GM18873 (cell line): Measurements from ENCODE around the gene SLC43A2.

Experiments
- ATAC-seq: cut with Tn5 transposase; IDR thresholded peaks from one replicate; pipeline ENCODE4 v1.9.1; 2021; ENCODE audit warnings: mild to moderate bottlenecking, moderate library complexity, moderate number of reproducible peaks; ENCODE audit not compliant: unreplicated experiment, low FRiP score

Gene SLC43A2

DNA sequence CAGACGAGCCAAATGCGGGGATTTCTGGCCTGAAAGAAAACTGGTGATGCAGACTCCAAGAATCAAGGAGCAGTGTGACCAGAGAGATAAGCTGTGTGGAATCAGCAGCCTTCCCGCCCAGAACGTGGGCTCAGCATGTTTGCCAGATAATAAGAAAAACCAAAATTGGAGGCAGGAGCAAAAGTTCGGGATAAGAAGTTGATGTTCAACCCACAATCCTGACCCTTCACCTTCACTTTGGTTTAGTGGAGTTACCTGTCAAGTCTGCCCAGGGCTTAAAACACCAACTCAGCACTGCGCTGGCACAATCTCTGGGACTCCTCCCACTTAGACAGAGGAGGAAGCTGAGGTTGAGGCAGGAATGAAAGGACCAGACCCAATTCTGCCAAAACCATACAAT is 3.1 kb downstream of the SLC43A2 start:
- no peak for ATAC-seq

DNA sequence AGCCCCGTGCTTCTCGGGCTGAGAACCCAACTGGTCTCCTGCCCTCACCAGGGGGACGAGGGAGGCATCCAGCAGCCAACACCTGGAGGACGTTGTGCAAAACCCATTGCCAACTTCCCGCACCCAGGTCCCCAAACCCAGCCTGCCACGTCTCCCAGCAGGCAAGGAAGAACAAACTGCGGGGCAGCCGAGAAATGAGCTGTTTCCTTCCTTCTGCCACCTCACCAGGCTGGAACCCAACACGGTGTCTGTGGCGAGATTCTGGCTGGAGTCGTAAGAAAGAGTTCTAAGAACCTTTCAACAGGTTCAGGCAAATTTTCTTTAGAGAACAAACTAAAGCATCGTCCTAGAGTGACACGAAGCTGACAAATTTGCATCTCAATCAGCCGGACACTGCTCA is 3.6 kb downstream of the SLC43A2 start:
- no peak for ATAC-seq

DNA sequence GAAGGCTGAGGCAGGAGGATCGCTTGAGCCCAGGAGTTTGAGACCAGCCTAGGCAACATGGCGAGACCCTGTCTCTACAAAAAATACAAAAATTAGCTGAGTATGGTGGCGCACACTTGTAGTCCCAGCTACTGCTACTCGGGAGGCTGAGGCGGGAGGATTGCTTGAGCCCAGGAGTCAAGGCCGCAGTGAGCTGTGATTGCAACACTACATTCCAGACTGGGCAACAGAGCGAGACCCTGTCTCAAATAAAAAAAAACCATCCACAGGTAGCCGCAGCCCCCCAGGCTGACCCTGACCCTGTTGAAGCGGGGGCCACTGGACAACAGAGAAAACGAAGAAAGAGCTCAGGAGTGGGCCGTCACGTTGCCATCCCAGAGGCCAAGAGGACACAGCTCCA is 4.0 kb downstream of the SLC43A2 start:
- ATAC-seq, result no peak

DNA sequence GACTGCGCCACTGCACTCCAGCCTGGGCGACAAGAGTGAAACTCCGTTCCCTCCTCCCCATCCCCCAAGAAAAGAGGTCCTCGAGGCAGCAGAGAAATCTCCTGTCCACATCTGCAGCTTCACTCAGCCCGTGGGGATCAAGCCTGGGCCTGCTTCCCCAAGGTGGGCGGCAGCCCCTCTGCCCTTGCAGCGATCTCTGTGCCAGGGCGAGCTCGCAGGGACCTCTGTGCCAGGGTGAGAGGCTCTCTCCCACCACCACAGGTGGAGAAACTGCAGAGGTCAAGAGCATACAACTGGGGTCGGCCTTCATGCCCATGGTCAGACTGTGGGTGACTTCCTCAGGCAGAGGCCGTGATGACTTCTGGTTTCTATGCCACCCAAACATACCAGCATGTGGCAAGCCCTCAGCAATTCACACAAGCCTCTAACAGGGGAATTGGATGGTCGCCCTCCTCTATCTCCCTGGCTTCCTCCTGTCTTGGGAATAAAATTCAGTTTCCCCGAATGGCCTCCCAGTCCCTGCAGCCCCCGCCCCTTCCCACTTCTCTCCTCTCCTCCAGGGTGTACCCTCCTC is 5.5 kb downstream of the SLC43A2 start:
- no peak for ATAC-seq

DNA sequence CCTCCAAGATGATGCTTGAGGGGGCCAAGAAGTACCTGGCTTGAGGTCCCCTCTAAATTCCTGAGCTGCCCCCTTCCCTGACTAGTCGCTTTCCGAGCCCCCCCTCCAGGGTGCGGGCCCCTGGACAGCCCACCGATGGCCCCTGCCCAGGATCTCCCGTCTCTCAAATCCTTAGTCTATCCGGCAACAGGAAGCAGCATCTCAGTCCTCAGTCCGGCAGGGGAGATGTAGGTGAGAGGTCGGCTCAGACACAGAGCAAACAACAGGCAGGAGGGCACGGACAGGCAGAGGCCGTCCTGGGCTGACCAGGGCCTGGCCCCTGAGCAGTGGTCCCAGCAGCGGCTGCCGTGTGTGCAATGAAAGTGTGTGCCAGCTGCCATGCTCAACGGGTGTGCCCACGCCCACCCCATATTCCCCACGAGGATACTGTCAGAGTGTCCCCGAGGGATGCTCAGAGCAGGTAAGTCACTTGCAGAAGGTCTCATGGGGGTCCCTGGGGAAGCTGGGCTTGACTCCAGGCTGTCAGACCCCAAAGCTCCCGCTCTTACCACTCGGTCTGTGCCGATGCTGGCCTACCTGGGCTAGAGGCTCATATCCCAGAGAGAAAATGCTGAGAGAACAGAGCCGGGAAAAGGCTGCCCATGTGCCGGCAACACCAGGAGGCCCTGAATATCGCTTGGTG is 7.2 kb downstream of the SLC43A2 start:
- no peak for ATAC-seq

DNA sequence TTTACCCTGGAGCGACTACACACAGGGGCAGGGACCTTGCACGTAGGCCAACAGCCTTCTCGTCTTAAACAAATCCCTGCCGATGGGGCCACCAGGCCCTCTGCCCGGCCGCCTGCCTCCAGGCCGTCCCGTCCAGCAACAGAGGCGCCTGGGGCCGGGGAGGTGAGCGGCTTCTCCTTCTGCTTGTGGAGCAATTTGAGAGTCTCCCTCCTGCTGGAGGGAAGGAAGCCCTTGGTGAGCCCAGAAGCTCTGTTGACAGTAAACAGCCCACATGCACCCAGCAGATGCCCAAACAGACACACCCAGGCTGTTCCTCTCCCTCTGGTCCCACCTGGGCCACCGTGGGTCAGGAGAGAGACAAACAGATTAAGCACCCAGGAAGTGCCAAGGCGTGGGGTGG is 8.1 kb downstream of the SLC43A2 start:
- no peak for ATAC-seq

DNA sequence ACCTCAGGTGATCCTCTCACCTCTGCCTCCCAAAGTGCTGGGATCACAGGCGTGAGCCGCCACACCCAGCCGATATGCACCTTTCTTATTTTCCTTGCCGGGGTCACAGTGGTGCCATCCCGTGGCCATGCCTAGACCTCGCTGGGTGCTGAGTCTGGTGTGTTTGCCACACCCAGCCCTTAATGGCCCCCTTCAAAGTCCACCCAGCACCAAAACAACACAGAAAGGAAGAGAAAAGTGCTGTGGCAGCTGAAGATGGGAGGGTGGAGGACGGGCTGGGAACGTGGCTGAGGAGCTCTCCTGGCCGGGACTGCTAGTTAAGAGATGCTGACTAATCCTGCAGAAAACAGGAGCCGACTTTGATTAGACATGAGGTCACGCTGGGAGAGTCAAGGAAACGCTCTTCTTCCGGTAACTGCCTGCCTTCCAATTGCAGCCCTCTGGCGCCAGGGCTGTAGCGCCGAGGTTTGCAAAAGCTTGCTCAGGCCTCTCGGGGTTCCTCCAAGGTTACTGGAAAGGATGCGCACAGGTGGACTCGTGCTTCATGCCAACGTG is 10.9 kb downstream of the SLC43A2 start:
- ATAC-seq, result no peak

DNA sequence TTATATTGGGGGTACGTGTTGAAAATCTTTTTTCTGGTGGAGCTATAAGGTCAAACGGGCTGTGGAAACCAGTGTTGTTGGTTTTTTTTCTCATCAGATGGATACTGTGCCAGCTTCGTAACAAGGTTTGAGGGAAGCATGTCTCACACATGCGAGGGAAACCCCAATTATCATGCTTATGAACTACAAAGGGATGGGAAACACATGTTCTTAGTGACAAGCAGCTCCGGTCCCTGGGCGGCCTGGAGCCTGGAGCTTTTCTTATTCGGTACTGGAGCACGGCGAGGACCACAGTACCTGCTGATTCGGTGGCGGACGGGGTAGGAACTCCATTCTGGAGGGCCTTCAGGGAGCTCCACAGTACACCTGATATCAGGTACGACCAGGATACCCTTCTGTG is 12.5 kb downstream of the SLC43A2 start:
- no peak for ATAC-seq

DNA sequence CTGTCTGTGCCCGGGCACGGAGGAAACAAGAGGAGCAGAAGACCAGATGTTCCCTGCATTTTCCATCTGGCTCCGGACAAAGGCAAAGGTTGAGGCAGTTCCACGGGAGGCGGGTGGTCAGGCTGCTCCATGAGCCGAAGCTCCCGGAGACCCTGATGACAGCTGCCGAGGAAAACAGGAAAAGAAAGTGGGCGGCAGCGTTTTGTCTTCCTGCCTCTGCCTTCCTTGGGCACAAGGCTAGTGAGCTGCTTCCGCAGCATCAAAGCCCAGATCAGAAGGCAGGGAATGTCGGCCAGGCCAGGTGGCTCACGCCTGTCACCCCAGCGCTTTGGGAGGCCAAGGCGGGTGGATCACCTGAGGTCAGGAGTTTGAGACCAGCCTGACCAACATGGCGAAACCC is 16.2 kb downstream of the SLC43A2 start:
- no peak for ATAC-seq

DNA sequence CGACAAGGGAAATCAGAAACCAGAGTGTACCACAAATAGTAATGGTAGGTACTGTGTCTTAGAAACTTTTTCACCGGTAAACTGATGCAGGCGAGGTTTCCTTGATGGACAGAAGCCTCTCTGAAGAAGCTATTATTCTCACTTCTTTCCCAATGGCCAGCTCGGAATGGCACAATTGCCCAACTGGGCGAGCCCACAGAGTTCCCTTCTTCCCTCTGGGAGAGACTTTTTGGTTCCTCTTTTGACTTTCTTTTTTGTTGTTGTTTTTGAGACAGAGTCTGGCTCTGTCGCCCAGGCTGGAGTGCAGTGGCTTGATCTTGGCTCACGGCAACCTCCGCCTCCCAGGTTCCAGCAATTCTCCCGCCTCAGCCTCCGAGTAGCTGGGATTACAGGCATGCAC is 16.9 kb downstream of the SLC43A2 start:
- ATAC-seq, result no peak

DNA sequence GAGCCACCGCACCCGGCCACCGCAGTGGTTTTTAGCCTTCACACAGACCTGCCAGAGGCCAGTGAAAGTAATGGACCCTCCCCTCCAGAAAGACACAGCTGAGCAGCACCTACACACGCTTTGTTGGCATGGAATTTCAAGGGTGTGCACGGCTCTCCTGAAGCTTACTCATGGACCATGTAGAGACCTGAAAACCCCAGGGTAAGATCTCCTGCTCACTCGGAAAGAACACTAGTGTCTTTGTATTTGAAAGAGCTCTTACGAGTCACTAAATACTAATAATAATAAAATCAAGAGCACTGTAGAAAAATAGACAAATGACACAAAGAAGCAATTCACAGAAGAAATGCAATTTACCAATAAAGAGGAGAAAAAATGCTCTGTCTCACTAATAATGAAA is 20.0 kb downstream of the SLC43A2 start:
- no peak for ATAC-seq

DNA sequence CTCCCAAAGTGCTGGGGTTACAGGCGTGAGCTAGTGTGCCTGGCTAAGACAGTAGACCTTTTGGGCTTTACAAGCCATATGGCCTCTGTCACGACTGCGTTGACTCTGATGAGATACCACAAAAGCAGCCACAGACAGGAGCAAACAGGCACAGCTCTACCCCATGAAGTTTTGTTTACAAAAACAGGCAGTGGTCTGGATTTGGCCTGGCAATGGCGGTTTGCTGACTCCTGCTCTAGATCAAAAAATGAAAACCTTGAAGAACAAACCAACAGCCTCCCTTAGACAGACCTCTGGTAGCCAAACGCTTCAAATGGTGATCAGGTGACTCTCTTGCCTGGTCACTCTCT is 20.7 kb downstream of the SLC43A2 start:
- no peak for ATAC-seq

DNA sequence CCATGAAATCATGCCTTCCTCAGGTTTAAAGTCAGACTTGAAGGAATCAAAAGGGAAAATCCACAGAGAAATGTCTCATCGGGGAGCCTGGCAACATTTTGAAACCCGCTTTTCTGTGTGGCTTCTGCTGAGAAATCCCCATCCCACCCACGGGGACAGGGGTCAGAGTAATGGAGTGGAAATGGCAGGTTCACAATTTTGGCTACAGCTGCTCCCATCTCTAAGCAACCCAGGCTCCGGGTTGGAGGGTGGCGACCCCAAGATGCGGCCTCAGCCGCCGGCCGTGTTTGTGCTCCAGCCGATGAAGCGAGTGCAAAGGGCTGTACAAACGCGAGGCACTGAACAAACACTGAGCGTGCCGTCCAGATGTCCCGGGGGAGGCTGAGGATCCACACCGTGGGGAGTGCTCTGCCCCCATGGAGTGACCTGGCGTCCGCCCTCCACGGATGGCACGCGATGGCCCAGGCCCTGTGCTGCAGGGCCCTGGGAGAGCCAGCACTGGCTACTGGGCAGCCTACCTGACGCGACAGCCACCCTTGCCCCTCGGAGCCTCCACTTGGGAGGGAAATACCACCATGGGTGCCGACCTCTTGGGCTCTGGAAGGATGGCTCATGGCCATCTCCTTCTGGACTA is 22.2 kb downstream of the SLC43A2 start:
- ATAC-seq, result no peak

DNA sequence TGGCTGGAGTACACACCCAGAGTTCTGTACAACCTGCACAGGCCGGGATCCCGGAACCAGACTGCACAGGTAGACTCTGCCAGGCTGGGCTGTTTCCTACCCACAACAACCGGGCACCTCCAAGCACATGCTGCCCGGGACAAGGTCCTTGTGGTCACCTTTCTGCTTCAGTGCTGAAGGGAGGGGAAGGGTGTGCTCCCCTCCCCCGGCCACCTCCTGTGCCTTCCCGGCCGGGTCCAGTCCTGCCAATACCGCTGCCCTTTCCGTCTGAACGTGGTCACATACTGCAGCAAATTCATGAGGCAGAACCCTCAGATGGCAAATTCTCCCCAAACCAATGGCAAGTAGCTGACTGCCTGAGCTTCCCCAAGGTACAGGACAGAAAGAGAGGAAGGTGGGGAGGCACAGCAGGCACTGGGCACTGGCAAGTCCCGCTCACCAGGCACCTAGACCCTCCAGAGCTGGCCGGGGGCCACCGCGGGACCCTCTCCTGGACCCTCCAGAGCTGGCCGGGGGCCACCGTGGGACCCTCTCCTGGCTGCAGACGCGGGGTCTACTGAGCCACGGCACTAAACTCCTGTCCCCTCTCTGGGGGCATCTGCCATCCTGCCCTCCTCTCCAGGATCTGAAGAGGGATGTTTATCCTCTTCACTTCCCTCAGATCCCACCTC is 22.8 kb downstream of the SLC43A2 start:
- no peak for ATAC-seq

DNA sequence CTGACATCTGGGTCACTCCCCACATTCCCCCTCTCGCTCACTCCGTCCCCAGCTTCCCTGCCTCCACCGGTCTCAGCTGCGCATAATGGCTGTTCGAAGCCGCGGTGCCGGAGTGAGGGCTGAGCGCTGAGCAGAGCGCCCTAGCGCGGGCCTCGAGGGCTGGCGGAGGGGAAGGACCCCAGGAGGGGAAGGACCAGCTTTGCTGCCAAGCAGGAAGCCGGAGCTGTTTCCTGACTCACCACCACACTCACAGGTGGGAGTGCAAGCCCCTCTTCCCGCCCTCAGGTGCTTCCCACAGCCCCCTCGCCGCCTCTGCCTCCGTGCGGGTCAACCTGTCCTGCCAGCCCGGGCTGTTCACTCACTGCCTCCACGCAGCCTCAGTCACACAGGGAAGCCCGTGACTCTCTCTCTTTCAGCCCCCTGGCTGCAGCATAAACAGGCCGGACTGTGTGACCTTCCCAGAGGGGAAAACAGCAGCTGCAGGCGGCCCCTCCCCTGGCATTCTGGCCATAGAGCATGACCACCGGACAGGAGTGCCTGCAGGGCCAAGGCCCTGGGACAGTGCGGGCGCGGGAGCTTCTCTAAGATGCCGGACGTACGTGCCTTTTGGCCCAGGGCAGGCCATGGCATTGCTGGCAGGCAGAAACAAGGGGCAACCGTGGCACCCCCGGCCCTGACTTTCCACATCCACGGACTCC is 23.7 kb downstream of the SLC43A2 start:
- ATAC-seq, result no peak

DNA sequence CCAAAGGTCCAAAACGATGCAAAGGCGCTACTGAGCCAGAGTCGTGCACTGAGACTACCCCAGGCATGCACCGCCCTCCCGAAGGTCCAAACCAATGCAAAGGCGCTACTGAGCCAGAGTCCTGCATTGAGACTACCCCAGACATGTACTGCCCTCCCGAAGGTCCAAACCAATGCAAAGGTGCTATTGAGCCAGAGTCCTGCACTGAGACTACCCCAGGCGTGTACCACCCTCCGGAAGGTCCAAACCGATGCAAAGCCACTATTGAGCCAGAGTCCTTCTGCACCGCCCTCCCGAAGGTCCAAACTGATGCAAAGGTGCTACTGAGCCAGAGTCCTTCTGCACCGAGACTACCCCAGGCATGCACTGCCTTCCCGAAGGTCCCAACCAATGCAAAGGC is 27.1 kb downstream of the SLC43A2 start:
- no peak for ATAC-seq

DNA sequence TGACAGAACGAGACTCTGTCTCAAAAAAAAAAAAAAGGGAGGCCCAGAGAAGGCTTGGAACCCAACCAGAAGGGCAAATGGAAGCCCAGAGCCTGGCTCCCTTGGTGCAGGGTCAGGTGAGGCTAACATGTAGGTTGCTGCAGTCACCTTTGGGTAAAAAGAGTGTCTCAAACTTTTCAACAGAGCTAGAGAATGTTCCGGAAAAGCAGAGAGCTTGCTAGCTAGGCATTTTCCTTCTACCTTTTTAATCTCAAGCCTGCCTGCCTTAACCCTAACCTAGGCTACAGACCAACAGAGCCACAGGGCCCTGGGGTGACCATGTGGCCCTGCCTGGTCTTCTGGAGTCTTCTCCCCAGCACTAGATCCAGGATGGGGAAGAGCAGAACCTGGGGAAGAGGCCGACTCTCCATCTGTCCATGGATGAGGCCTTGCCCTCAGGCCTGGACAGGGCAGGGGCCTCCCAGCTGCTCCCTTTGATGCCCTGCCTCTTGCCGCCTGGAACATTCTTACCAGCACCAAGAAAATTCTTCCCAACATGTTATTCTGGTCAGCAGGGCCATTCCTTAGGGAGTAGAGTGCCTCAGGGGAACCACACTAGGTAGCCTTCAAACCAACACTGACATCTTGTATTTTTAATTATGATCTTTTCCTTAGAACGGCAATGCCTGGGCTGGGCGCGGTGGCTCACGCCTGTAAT is 30.1 kb downstream of the SLC43A2 start:
- no peak for ATAC-seq

DNA sequence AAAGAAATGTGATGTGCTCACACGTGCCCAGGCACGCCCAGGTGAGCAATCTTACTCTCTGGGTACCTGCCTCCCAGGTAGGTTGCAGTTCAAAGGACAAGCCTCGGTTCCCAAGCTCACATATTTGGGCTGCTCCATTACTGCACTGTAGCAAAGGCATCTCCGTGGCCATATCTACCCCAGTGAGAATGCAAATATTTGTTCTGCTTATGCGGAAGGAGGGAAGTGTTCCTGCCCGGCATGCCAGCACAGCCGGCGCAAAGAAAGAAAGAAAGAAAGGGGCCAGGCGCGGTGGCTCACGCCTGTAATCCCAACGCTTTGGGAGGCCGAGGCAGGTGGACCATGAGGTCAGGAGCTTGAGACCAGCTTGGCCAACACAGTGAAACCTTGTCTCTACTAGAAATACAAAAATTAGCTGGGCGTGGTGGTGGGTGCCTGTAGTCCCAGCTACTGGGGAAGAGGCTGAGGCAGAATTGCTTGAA is 30.7 kb downstream of the SLC43A2 start:
- ATAC-seq, result no peak

DNA sequence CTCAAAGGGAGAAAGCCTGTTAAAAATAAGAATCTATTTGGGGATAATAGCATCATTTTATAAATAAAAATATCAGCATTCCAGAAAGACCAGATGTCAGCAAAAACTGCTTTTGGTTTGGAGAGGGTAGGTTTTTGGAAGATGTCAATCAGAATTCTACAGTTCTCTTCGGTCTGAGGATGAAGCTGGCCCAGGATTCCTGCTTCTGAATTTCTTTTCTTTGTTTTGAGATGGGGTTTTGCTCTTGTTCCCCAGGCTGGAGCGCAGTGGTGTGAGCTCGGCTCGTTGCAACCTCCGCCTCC is 35.1 kb downstream of the SLC43A2 start:
- no peak for ATAC-seq
